ENCODE results near the gene MDGA2. TPM values are rescaled to one million over a fixed set of nuclear protein-coding genes. Genes with fewer than 3 reads are reported as not detected.

The MDGA2 gene
- total RNA-seq, 2 experiments from 2014 or later, result not detected

DNA sequence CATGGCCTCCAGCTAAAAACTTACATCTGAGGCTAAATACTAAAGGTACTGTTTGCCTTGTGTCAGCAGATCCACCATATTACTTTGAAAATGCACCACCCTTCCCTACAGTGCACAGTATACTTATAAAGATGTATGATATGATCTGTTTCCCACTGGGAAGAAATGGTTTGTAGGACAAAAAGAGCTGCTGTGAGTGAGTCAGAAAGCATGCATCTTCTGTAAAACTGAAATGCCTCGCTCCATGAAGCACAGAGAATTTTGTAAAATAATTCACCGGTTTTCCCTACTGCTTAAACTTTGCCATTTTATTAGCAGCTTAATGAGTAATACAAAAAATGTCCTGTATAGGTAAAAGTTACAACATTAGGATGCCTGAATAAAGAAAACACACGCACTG lies 68.8 kb downstream of the MDGA2 start:
- Histone ChIP-seq H3K36me3 (ENCODE audit: insufficient read depth, low read length) (no peaks in the 10 kb centered on the region), H3K4me1 (ENCODE audit: insufficient read depth, low read length) (no peaks in the 10 kb centered on the region), H3K4me3 (ENCODE audit: low read length) (no peak overlapping the region), H3K27ac (ENCODE audit: low read depth in 1 of 2, low read length in 2 of 2) (no peak overlapping the region), H3K27me3 (ENCODE audit: control insufficient read depth in 1 of 2, insufficient read depth in 2 of 2, low read length in 2 of 2) (no peaks in the 10 kb centered on the region), H3K9me3 (ENCODE audit: control insufficient read depth in 1 of 2, insufficient read depth in 1 of 2, low read length in 2 of 2) (no peaks in the 10 kb centered on the region)
- no peaks in the 10 kb centered on the region for H3K4me1 Mint-ChIP-seq (ENCODE audit: low read depth)
- ATAC-seq (ENCODE audit: poor library complexity), result no peak
- DNase-seq, result no peak
- intact Hi-C loops (cut with DNase I, micrococcal nuclease), result no loop called here
- TF ChIP-seq, protein P1, sequence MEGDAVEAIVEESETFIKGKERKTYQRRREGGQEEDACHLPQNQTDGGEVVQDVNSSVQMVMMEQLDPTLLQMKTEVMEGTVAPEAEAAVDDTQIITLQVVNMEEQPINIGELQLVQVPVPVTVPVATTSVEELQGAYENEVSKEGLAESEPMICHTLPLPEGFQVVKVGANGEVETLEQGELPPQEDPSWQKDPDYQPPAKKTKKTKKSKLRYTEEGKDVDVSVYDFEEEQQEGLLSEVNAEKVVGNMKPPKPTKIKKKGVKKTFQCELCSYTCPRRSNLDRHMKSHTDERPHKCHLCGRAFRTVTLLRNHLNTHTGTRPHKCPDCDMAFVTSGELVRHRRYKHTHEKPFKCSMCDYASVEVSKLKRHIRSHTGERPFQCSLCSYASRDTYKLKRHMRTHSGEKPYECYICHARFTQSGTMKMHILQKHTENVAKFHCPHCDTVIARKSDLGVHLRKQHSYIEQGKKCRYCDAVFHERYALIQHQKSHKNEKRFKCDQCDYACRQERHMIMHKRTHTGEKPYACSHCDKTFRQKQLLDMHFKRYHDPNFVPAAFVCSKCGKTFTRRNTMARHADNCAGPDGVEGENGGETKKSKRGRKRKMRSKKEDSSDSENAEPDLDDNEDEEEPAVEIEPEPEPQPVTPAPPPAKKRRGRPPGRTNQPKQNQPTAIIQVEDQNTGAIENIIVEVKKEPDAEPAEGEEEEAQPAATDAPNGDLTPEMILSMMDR (IDR thresholded peaks at IDR 0.05), result no peak
- CTCF ChIA-PET, result no interaction called here
- no peak overlapping the region for H3K4me3 Mint-ChIP-seq
- no peak overlapping the region for H3K27ac Mint-ChIP-seq
- H3K36me3 Mint-ChIP-seq (ENCODE audit: low read depth), result no peaks in the 10 kb centered on the region
- H3K27me3 Mint-ChIP-seq, result no peaks in the 10 kb centered on the region
- peaks cover 21% of the 10 kb centered on the region for H3K9me3 Mint-ChIP-seq
- POLR2A ChIA-PET, result no interaction called here

DNA sequence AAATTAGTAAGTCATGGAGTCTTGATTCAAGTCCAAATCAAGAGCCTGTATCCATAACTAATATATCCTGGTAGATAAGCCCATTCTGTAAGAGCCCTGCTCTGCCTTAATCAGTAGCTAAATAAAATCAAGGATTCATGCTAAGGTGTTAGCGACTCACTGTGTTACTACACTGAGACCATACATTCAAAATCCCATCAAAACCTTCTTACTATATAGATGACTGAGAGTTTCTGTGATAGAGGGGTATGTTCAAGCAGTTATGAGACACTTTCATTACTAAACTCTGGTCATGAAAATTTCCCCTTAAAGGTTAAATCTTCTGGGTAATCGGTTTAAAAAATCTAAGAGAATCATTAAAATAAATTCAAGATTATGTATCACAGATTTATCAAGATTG lies 78.5 kb downstream of the MDGA2 start:
- Histone ChIP-seq H3K4me1 (ENCODE audit: insufficient read depth, low read length) (no peaks in the 10 kb centered on the region), H3K4me3 (ENCODE audit: low read length) (no peak overlapping the region), H3K27me3 (ENCODE audit: control insufficient read depth in 1 of 2, insufficient read depth in 2 of 2, low read length in 2 of 2) (no peaks in the 10 kb centered on the region), H3K36me3 (ENCODE audit: insufficient read depth, low read length) (no peaks in the 10 kb centered on the region), H3K27ac (ENCODE audit: low read depth in 1 of 2, low read length in 2 of 2) (no peak overlapping the region), H3K9me3 (ENCODE audit: control insufficient read depth in 1 of 2, insufficient read depth in 1 of 2, low read length in 2 of 2) (no peaks in the 10 kb centered on the region)
- POLR2A ChIA-PET, result no interaction called here
- Mint-ChIP-seq H3K4me1 (ENCODE audit: low read depth) (no peaks in the 10 kb centered on the region), H3K9me3 (peaks cover 5% of the 10 kb centered on the region), H3K36me3 (ENCODE audit: low read depth) (no peaks in the 10 kb centered on the region), H3K27ac (no peak overlapping the region), H3K4me3 (no peak overlapping the region), H3K27me3 (no peaks in the 10 kb centered on the region)
- TF ChIP-seq, protein P1 (IDR thresholded peaks at IDR 0.05), result no peak
- CTCF ChIA-PET, result no interaction called here
- ATAC-seq (ENCODE audit: poor library complexity), result no peak
- intact Hi-C loops (cut with DNase I, micrococcal nuclease), result no loop called here
- DNase-seq, result no peak

DNA sequence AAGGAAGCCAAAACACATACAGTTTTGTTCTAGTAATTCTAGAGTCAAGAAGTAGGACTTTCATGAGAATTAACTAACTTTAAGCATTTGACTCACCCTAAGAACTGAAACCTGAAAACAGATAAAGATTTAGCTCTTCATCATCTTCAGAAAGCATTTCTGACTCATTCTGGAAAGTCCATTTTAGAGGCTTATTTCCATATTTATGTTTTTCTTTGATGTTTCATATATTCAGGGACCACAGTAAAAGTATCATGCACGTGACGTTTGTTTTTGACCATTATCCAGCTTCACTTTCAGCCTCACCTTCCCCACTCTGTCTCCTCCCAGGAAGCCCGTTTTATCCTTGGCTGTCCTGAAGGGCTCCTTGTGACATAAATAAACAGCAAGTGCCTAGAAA lies 79.2 kb downstream of the MDGA2 start:
- Mint-ChIP-seq H3K36me3 (ENCODE audit: low read depth) (no peaks in the 10 kb centered on the region), H3K4me3 (no peak overlapping the region), H3K4me1 (ENCODE audit: low read depth) (no peaks in the 10 kb centered on the region), H3K27ac (no peak overlapping the region), H3K9me3 (peaks cover 10% of the 10 kb centered on the region), H3K27me3 (no peaks in the 10 kb centered on the region)
- Histone ChIP-seq H3K9me3 (ENCODE audit: control insufficient read depth in 1 of 2, insufficient read depth in 1 of 2, low read length in 2 of 2) (no peaks in the 10 kb centered on the region), H3K27me3 (ENCODE audit: control insufficient read depth in 1 of 2, insufficient read depth in 2 of 2, low read length in 2 of 2) (no peaks in the 10 kb centered on the region), H3K4me1 (ENCODE audit: insufficient read depth, low read length) (no peaks in the 10 kb centered on the region), H3K36me3 (ENCODE audit: insufficient read depth, low read length) (no peaks in the 10 kb centered on the region), H3K4me3 (ENCODE audit: low read length) (no peak overlapping the region), H3K27ac (ENCODE audit: low read depth in 1 of 2, low read length in 2 of 2) (no peak overlapping the region)
- intact Hi-C loops (cut with DNase I, micrococcal nuclease), result no loop called here
- ChIA-PET POLR2A (no interaction called here), CTCF (no interaction called here)
- DNase-seq, result no peak
- ATAC-seq (ENCODE audit: poor library complexity), result no peak
- TF ChIP-seq, protein P1 (IDR thresholded peaks at IDR 0.05), result no peak

Data from CD4-positive, alpha-beta T cell (primary cell).